Endothelial cell of umbilical vein (primary cell): ENCODE data around the gene KAT7.

Source experiments
- MYC ChIP-seq: IDR thresholded peaks from one replicate; pipeline ENCODE4 v1.6.1; 2011; ENCODE audit warnings: mild to moderate bottlenecking, low read depth, low read length
- POLR2A ChIP-seq: IDR thresholded peaks from 2 replicates; pipeline ENCODE4 v1.6.1; 2012; ENCODE audit warnings: low read depth, mild to moderate bottlenecking, control low read depth, low read length

DNA sequence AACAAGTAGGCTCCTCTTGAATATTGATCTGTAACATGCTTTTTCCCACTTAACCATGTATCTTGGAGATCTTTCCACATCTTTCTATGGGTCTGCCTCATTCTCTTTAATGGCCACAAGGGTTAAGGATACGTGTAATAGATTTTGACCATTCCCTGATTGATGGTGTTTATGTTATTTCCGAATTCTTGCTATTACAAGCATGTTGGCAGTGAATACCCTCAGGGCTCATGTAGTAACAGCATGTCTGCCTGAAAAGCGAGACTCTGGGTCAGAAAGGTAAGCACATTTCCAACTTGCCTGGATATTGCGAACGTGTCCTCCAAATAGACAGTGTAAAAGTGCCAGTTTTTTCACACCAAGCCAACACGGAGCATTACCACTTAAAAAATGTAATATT, 54.4 kb downstream of the KAT7 start:
- no peak for TF ChIP-seq MYC
- TF ChIP-seq POLR2A: no peak
